HepG2 (cell line): ENCODE results near the gene PKMYT1. TPM values are rescaled to one million over a fixed set of nuclear protein-coding genes. Genes with fewer than 3 reads are reported as not detected.

Experiments used
- PCBP1 ChIP-seq: fragments of 200-400 bp; formaldehyde crosslinking; IDR thresholded peaks from 2 replicates; pipeline ENCODE4 v1.6.1; 2017; ENCODE audit warnings: mild to moderate bottlenecking, low read depth, low read length, borderline replicate concordance
- RCOR2 ChIP-seq: IDR thresholded peaks from 2 replicates; pipeline ENCODE4 v1.6.1; 2016; ENCODE audit warnings: missing biosample characterization, missing genetic modification reagents
- SOX5 ChIP-seq: IDR thresholded peaks from 2 replicates; pipeline ENCODE4 v1.6.1; 2016; ENCODE audit warnings: borderline replicate concordance
- ZEB1 ChIP-seq: IDR thresholded peaks from 2 replicates; pipeline ENCODE4 v1.6.1; 2012; ENCODE audit warnings: mild to moderate bottlenecking, low read depth, inconsistent platforms; ENCODE audit not compliant: insufficient replicate concordance
- ZNF660 ChIP-seq: sonication (generic); formaldehyde crosslinking; IDR thresholded peaks from 2 replicates; pipeline ENCODE4 v1.5.1; 2020; ENCODE audit warnings: mild to moderate bottlenecking, low read depth, missing genetic modification reagents, borderline replicate concordance
- polyA plus RNA-seq, 8 experiments: library from polyadenylated mRNA; depleted of rRNA in 3 of 8; stranded (reverse) in 7 of 8; unstranded in 1 of 8; fragments of >200 nt; fragmentation: Illumina TruSeq in 4 of 8; extraction: Trizol in 4 of 8; gene quantifications; 2 replicates each; pipeline versions ENCODE4 v1.2.1 to v1.2.3, GENCODE V29; 2011 to 2016; ENCODE audit warnings: low read depth in 4 of 8, missing spikeins in 1 of 8, mixed read lengths in 1 of 8; ENCODE audit not compliant: insufficient read depth in 1 of 8
- total RNA-seq, 5 experiments: library from RNA; depleted of rRNA; stranded (reverse); fragments of >200 nt; fragmentation: Illumina TruSeq; extraction: Trizol; gene quantifications; 2 replicates each; pipeline ENCODE4 v1.2.3, GENCODE V29; 2016; ENCODE audit warnings: low read depth in 1 of 5
- TF ChIP-seq, protein P1 (sequence below): sonication (generic); formaldehyde crosslinking; IDR thresholded peaks from 2 replicates; pipeline ENCODE4 v1.8.0; 2022; ENCODE audit warnings: missing genetic modification reagents, mild to moderate bottlenecking, moderate library complexity, borderline replicate concordance
- TF ChIP-seq, protein P2 (sequence below): sonication (generic); formaldehyde crosslinking; IDR thresholded peaks from 2 replicates; pipeline ENCODE4 v1.9.0; 2022; ENCODE audit warnings: low read depth, missing genetic modification reagents
- TF ChIP-seq, protein P3 (sequence below), 2 experiments: sonication (generic) in 1 of 2; formaldehyde crosslinking in 1 of 2; IDR thresholded peaks; 2 replicates each; pipeline versions ENCODE4 v1.6.1 to v1.9.0; 2014 to 2022; ENCODE audit warnings: antibody characterized with exemption in 1 of 2, borderline replicate concordance in 1 of 2, inconsistent platforms in 1 of 2, low read depth in 1 of 2, missing genetic modification reagents in 1 of 2
- TF ChIP-seq, protein P4 (sequence below): sonication (generic); formaldehyde crosslinking; IDR thresholded peaks from 2 replicates; pipeline ENCODE4 v1.5.1; 2020; ENCODE audit warnings: mild to moderate bottlenecking, missing genetic modification reagents, borderline replicate concordance
- TF ChIP-seq, protein P5 (sequence below): sonication (generic); formaldehyde crosslinking; IDR thresholded peaks from 2 replicates; pipeline ENCODE4 v1.4.0; 2020; ENCODE audit warnings: mild to moderate bottlenecking, missing genetic modification reagents, borderline replicate concordance

The PKMYT1 gene
- total and polyA plus RNA-seq, 2 of the 13 experiments (the other 11 are each of a cell fraction or from before 2014, with no cell fraction given) = 7.0 to 27.8 TPM

DNA sequence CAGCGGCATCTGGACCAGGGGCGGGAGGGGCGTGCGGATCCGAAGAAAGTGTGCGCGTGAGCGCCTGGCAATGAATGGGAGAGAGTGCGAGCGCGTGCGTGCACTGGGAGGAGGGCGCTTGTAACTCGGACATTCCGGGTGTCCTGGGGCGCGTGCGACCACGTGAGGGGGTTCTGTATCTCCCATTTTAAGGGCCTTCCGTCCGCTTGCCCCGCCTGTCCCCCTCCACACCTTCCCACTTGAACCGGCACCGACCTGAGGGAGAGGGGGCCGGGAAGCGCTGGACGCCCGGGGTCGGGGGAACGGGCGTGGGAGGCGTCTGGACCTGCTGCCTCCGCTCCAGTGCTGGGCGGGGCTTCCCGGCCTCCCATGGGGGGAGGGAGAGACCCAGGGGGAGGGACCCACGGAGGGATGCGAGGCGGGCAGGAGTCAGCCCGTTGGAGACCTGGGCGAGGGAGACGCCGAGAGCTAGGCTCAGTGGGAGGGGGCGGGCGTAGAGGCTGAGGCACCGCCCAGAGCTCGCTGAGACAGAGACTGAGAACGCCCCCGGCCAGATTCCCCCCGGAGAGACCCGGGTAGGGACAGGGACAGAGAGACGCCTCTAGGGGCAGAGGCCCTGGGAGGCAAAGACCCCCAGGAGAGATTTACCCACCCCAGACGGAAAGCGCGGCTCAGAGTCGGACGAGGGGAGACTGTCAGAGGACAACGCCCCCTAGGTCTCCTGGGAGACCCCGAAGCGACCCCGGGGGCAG lies 16.3 kb downstream of the PKMYT1 start, which contains the start of gene KREMEN2 (continued):
- TF ChIP-seq, protein P1, sequence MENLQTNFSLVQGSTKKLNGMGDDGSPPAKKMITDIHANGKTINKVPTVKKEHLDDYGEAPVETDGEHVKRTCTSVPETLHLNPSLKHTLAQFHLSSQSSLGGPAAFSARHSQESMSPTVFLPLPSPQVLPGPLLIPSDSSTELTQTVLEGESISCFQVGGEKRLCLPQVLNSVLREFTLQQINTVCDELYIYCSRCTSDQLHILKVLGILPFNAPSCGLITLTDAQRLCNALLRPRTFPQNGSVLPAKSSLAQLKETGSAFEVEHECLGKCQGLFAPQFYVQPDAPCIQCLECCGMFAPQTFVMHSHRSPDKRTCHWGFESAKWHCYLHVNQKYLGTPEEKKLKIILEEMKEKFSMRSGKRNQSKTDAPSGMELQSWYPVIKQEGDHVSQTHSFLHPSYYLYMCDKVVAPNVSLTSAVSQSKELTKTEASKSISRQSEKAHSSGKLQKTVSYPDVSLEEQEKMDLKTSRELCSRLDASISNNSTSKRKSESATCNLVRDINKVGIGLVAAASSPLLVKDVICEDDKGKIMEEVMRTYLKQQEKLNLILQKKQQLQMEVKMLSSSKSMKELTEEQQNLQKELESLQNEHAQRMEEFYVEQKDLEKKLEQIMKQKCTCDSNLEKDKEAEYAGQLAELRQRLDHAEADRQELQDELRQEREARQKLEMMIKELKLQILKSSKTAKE (CRISPR knock-in tag) = no peak
- TF ChIP-seq ZNF660 (CRISPR knock-in tag) = no peak
- TF ChIP-seq, protein P2, sequence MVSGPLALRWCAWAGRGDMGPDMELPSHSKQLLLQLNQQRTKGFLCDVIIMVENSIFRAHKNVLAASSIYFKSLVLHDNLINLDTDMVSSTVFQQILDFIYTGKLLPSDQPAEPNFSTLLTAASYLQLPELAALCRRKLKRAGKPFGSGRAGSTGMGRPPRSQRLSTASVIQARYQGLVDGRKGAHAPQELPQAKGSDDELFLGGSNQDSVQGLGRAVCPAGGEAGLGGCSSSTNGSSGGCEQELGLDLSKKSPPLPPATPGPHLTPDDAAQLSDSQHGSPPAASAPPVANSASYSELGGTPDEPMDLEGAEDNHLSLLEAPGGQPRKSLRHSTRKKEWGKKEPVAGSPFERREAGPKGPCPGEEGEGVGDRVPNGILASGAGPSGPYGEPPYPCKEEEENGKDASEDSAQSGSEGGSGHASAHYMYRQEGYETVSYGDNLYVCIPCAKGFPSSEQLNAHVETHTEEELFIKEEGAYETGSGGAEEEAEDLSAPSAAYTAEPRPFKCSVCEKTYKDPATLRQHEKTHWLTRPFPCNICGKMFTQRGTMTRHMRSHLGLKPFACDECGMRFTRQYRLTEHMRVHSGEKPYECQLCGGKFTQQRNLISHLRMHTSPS (CRISPR knock-in tag) = no peak
- TF ChIP-seq RCOR2 (CRISPR knock-in tag) = no peak
- peak; percentile 17 for TF ChIP-seq ZEB1
- TF ChIP-seq, protein P3, sequence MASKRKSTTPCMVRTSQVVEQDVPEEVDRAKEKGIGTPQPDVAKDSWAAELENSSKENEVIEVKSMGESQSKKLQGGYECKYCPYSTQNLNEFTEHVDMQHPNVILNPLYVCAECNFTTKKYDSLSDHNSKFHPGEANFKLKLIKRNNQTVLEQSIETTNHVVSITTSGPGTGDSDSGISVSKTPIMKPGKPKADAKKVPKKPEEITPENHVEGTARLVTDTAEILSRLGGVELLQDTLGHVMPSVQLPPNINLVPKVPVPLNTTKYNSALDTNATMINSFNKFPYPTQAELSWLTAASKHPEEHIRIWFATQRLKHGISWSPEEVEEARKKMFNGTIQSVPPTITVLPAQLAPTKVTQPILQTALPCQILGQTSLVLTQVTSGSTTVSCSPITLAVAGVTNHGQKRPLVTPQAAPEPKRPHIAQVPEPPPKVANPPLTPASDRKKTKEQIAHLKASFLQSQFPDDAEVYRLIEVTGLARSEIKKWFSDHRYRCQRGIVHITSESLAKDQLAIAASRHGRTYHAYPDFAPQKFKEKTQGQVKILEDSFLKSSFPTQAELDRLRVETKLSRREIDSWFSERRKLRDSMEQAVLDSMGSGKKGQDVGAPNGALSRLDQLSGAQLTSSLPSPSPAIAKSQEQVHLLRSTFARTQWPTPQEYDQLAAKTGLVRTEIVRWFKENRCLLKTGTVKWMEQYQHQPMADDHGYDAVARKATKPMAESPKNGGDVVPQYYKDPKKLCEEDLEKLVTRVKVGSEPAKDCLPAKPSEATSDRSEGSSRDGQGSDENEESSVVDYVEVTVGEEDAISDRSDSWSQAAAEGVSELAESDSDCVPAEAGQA (IDR thresholded peaks at IDR 0.05; ENCODE audit: low read depth) = no peak
- TF ChIP-seq, protein P3 (CRISPR knock-in tag; IDR thresholded peaks at IDR 0.05; ENCODE audit: borderline replicate concordance) = no peak
- TF ChIP-seq SOX5 (CRISPR knock-in tag) = no peak
- TF ChIP-seq, protein P4, sequence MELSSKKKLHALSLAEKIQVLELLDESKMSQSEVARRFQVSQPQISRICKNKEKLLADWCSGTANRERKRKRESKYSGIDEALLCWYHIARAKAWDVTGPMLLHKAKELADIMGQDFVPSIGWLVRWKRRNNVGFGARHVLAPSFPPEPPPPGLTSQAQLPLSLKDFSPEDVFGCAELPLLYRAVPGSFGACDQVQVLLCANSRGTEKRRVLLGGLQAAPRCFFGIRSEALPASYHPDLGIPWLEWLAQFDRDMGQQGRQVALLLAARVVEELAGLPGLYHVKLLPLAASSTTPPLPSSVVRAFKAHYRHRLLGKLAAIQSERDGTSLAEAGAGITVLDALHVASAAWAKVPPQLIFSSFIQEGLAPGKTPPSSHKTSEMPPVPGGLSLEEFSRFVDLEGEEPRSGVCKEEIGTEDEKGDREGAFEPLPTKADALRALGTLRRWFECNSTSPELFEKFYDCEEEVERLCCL (CRISPR knock-in tag) = no peak
- peak; percentile 72; the same call in 1 of the 2 replicates for TF ChIP-seq PCBP1
- TF ChIP-seq, protein P5, sequence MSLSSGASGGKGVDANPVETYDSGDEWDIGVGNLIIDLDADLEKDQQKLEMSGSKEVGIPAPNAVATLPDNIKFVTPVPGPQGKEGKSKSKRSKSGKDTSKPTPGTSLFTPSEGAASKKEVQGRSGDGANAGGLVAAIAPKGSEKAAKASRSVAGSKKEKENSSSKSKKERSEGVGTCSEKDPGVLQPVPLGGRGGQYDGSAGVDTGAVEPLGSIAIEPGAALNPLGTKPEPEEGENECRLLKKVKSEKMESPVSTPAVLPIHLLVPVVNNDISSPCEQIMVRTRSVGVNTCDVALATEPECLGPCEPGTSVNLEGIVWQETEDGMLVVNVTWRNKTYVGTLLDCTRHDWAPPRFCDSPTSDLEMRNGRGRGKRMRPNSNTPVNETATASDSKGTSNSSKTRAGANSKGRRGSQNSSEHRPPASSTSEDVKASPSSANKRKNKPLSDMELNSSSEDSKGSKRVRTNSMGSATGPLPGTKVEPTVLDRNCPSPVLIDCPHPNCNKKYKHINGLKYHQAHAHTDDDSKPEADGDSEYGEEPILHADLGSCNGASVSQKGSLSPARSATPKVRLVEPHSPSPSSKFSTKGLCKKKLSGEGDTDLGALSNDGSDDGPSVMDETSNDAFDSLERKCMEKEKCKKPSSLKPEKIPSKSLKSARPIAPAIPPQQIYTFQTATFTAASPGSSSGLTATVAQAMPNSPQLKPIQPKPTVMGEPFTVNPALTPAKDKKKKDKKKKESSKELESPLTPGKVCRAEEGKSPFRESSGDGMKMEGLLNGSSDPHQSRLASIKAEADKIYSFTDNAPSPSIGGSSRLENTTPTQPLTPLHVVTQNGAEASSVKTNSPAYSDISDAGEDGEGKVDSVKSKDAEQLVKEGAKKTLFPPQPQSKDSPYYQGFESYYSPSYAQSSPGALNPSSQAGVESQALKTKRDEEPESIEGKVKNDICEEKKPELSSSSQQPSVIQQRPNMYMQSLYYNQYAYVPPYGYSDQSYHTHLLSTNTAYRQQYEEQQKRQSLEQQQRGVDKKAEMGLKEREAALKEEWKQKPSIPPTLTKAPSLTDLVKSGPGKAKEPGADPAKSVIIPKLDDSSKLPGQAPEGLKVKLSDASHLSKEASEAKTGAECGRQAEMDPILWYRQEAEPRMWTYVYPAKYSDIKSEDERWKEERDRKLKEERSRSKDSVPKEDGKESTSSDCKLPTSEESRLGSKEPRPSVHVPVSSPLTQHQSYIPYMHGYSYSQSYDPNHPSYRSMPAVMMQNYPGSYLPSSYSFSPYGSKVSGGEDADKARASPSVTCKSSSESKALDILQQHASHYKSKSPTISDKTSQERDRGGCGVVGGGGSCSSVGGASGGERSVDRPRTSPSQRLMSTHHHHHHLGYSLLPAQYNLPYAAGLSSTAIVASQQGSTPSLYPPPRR (CRISPR knock-in tag) = no peak
